ENCODE results near the gene ITGA2. TPM values are rescaled to one million over a fixed set of nuclear protein-coding genes. Genes with fewer than 3 reads are reported as not detected.
A peak's percentile ranks its signal among the peaks of the same experiment; 100 is the strongest.

The ITGA2 gene
- total and polyA plus RNA-seq, 9 of the 15 experiments (the other 6 are each of a cell fraction or from before 2014, with no cell fraction given) = 0.01 to 0.09 (median 0.03) TPM; not detected in 5

GRCh38 chr5:52948418-52949076 lies 40.6 kb upstream of the ITGA2 start (continued):
- TF ChIP-seq TFAP4 (CRISPR knock-in tag; IDR thresholded peaks at IDR 0.05; ENCODE audit: borderline replicate concordance) (no peak), CTCF (IDR thresholded peaks at IDR 0.05 in 2 of 3, conservative IDR thresholded peaks at IDR 0.05 in 1 of 3; ENCODE audit: insufficient read depth in 2 of 3, low read depth in 1 of 3, low read length in 3 of 3) (peak; percentile 62 to 78 (median 63)), SPI1 (IDR thresholded peaks at IDR 0.05; ENCODE audit: borderline replicate concordance, low read depth, low read length) (peak; percentile 78), REST (IDR thresholded peaks at IDR 0.05; ENCODE audit: borderline replicate concordance) (peak; percentile 65), REST (CRISPR knock-in tag; IDR thresholded peaks at IDR 0.05; ENCODE audit: low read depth) (no peak)

All from K562 (cell line).